GM10266 (cell line): Measurements from ENCODE around the gene TMCC2.

Experiments
- DNase-seq: peaks from one replicate; pipeline ENCODE4 v3.0.0; 2012; ENCODE audit errors: extremely low spot score
- TF ChIP-seq, protein P1 (sequence below): IDR thresholded peaks from 2 replicates; pipeline ENCODE4 v1.5.1; 2012; ENCODE audit warnings: mild to moderate bottlenecking, low read depth; ENCODE audit not compliant: control insufficient read depth, insufficient read depth; ENCODE audit errors: missing control alignments

TMCC2 gene

DNA sequence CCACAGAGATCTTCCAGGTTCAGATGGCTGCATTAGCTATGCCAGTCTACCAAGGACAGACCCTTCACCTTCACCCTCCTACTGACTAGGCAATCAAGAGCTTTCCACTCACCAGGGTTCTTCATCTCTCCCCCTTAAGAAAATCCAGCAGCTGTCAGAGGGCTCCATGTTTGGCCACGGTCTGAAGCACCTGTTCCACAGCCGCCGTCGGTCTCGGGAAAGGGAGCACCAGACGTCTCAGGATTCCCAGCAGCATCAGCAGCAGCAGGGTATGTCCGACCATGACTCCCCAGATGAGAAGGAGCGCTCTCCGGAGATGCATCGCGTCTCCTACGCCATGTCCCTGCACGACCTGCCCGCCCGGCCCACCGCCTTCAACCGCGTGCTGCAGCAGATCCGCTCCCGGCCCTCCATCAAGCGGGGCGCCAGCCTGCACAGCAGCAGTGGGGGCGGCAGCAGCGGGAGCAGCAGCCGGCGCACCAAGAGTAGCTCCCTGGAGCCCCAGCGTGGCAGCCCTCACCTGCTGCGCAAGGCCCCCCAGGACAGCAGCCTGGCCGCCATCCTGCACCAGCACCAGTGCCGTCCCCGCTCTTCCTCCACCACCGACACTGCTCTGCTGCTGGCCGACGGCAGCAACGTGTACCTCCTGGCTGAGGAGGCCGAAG is 13.8 kb downstream of the TMCC2 start:
- TF ChIP-seq, protein P1, sequence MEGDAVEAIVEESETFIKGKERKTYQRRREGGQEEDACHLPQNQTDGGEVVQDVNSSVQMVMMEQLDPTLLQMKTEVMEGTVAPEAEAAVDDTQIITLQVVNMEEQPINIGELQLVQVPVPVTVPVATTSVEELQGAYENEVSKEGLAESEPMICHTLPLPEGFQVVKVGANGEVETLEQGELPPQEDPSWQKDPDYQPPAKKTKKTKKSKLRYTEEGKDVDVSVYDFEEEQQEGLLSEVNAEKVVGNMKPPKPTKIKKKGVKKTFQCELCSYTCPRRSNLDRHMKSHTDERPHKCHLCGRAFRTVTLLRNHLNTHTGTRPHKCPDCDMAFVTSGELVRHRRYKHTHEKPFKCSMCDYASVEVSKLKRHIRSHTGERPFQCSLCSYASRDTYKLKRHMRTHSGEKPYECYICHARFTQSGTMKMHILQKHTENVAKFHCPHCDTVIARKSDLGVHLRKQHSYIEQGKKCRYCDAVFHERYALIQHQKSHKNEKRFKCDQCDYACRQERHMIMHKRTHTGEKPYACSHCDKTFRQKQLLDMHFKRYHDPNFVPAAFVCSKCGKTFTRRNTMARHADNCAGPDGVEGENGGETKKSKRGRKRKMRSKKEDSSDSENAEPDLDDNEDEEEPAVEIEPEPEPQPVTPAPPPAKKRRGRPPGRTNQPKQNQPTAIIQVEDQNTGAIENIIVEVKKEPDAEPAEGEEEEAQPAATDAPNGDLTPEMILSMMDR: no peak
- DNase-seq: no peak

DNA sequence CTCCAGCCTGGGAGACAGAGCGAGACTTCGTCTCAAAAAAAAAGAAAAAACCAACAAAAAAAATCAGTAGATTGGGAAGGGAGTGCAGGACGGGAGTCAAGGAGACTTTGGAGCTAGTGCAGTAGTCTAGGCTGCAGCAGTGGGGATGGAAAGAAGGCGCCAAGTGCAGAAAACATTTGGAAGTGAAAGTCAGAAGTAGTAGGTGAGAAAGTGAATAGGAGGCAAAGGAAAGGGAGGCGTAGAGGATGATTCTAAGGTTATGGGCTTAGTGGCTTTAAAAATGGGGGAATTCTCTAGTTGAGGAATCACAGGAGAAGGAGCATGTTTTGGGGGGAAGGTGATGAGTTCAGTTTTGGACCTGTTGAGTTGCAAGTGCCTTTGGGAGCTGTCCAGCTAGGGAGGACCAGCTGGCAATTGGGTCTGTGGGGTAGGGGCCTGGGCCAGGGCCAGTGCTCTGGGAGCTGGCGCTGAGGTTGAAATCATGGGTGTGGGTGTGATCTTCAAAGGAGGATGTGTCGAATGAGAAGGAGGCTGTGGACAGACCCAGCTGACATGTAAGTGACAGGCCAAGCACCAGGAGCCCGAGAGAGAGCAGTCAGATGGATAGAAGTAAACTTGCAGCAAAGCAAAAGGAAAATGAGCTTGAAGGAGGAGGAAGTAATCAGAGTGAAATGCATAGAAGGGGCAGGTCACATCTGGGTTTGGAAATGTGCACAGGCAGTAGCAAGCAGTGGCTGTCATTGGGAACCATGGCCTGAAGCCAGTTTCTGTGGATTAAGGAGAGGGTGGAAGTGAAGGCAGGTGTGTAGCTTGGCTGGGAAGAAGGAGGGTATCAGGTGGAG is 15.8 kb downstream of the TMCC2 start:
- DNase-seq: no peak

GRCh38 chr1:205244384-205244783 is 16.6 kb downstream of the TMCC2 start:
- DNase-seq: no peak
- TF ChIP-seq, protein P1: no peak

More for the DNA sequence above, 15.8 kb downstream of the TMCC2 start:
- TF ChIP-seq, protein P1: no peak

DNA sequence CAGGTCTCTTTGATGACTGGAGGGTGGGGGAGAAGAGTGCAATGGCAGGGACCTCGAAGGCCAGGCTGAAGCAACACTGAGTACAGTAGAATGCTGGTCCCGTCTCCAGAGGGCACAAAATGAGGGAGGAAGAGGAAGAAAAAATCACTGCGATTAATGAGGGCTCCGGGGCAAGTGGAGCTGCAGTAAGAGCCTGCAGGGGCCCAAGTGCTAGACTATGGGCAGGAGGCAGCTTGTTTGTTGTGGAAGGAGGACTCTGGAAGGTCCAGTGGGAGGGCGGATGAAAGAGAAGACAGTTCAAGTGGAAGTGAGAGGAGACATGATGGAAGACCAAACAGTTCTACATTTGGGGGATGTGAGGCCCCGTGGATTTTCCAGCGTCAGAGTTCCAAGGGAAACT is 17.4 kb downstream of the TMCC2 start:
- no peak for DNase-seq
- TF ChIP-seq, protein P1: no peak

DNA sequence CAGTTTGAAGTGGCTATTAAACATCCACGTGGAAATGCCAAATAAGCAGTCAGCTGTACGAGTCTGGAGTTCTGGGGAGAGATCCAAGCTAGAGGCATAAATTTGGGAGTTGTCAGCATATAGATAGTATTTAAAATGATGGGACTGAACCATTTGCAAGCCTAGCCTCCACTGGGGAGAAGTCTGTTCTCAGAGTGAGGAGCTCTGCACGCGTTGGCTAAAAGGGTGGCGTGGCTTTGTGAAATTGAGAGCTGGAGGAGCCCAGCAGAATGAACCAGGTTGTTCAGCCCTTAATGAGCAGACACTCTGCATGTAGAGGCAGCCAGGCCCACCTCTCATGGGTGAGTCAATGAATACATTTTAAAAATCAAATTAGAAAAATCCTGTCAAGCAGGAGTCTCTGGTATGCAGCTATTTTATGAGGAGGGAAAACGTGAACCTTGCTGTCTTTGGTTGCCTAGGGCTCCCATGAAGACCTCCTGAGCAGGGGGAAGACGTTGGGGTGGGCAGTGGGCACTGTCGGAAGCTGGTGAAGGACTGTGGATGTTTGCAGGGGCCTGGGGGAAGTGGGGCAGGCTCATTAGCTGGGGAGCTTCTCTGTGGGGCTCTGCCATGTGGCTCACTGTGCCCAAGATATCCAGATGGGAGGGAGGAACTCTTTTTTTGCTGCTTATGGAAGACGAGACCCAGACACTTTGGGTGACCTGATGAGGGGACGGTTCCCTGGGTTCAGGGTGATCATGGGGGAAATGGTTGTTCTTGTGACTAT is 18.8 kb downstream of the TMCC2 start:
- TF ChIP-seq, protein P1: no peak
- DNase-seq: no peak

DNA sequence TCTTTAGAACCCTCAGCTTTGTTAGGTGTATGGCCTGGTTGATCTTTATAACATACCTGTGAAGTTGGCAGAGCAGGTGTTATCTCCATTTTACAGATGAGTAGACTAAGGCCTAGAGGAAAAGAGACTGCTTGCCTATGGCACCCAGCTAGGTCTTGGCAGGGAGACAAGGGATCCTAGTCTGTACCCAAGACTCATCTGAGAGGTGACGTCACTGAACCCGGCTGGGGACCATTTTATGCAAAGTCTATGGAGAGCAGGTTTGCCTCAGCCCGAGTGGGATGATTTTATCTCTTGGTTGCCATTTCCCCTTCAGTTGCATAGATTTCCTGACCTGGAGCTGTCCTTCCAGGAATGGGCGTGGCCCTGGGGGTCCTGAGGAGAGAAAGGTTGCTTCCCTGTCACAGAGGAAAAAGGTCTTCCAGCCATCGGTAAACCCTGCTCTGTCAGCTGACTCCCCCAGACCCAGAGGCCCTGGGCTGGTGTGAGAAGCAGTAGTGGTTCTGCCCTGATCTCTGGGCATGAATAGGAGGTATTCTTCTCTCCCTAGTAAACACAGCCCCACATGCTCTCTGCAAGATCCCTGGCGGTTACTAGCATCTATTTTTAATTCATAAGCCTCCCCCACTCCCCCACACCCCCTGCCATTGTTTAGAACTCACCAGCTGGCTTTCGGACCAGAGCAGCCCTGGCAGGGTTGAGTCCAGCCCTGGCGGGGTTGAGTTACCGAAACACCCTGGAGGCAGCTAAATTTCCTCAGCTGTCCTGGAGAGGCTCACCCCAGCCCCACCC is 19.6 kb downstream of the TMCC2 start:
- TF ChIP-seq, protein P1: no peak
- no peak for DNase-seq
